Stimulated activated CD8-positive, alpha-beta memory T cell treated with anti-CD3 and anti-CD28 coated beads, Interleukin-7, amount 100 ng/mL, for 48 hours (primary cell): Measurements from ENCODE around the gene GSN.

Experiments
- DNase-seq, 2 donors: peaks; one replicate each; pipeline ENCODE4 v3.0.0-alpha.2; 2020; ENCODE audit warnings: low read depth in 1 of 2; ENCODE audit errors: extremely low read depth in 1 of 2

Gene GSN

GRCh38 chr9:121348221-121348620 lies 80.3 kb downstream of the GSN start:
- DNase-seq, result no peak

- DNase-seq, result no peak
These were observed 81.0 kb downstream of the GSN start for GRCh38 chr9:121349009-121349408.

GRCh38 chr9:121350036-121350435 lies 82.1 kb downstream of the GSN start:
- no peak for DNase-seq

DNA sequence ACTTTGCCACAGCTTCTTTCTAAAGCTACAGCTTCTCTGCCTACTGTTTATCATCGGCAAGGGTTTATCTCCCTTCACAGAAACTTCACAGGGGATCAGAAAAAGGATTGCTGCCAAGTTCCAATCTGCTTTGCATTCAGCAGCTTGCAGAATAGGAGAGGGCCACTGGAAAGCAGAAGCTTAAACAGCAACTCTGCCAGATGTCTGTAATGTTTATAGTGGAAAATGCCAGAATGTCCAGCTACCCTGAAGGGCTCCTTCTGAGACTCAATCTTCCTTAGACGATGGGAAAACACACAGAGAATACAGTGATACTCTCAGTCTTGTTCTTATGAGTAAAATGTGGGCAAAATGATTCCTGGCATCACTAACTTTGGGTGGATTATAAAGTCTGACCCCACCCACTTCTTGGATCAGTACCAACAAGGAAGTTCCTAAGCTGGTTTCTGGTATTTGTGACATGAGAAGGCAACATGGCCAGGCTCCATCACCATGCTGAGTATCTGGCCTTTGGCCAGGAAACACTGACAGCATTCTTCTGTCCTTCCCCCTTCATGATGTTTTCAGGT lies 83.1 kb downstream of the GSN start:
- no peak for DNase-seq

DNA sequence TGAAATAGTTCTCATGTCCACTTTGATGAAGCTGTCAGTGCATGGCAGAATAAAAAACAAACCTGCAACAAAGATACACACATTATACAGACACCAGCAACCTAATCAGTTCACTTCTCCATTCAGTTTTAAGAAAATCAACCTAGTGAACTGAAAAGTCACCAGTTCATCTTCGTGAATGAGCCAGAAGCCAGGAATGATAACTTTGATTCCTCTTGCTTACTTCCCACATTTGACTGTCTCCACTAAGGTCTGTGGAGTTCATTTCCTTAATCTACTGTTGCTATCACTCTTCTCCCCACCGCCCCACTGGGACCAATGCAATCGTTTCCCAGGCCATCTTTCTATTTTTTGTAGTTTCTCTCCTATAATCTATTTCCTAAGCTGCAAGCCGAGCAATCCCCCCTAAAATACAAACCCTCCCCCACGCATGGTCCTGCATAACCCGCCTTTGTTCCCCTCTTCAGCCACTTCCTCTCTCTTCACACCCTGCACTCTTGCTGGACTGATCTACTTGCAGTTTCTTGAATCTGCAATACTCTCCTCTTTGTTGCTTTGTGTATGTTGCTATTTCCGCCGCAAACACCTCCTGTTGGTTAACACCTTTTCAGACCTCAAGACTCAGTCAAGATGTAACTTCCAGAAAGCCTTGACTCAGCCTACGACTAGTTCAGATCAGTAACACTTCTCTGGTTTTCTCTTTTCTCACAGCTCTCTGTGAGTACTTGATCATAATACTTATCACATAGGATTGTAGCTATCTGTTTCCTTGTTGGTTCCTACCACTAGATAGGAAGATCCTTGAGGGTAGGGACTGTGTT lies 85.5 kb downstream of the GSN start:
- peak in 1 of 2 donors; percentile 59 for DNase-seq

DNA sequence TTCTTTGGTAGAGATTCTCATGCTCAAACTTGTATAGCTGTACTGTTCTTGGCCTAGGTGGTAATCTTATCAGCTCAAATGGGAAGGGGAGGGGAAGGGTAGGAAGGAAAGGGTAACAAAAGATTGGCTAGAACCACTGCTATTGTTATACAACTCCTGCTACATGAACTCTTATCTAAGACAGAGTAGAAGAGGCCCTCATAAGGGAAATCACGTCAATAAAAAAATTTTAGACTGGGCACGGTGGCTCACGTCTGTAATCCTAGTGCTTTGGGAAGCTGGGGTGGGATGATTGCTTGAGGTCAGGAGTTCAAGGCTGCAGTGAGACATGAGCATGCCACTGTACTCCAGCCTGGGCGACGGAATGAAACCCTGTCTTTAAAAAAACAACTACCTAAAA lies 86.2 kb downstream of the GSN start:
- no peak for DNase-seq

DNA sequence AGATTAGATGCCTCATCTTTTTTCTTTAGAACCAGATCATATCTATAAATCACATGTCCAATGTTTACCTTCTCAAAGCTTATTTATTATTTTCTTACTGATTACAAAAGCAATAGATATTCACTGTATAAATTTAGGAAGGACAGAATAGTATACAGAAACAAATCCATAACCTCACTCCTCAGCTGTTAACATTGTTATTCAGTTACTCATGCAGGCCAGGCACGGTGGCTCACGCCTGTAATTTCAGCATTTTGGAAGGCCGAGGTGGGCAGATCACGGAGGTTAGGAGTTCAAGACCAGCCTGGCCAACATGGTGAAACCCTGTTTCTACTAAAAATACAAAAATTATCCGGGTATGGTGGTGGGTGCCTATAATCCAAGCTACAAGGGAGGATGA lies 86.8 kb downstream of the GSN start:
- DNase-seq, result no peak

GRCh38 chr9:121357011-121357410 lies 89.0 kb downstream of the GSN start:
- DNase-seq, result no peak

DNA sequence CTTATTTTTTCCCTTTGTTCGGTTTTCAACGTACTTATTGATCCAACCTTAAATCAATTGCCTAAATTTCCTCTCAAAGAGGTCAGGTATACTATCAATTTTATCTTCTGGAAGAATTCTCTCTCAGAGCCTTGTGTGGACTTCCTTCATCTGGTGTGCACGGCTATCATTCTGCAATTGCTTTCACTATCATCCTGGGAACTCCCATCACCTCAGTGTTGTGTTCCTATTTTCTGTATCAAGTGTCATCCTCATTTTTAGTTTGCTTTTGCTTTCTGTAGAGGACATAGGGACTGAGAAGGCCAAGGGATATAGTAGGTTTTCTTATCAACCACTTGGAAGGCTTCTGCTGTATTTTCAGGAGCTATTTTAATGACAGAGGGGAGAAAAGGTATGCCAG lies 90.8 kb downstream of the GSN start:
- DNase-seq, result no peak

DNA sequence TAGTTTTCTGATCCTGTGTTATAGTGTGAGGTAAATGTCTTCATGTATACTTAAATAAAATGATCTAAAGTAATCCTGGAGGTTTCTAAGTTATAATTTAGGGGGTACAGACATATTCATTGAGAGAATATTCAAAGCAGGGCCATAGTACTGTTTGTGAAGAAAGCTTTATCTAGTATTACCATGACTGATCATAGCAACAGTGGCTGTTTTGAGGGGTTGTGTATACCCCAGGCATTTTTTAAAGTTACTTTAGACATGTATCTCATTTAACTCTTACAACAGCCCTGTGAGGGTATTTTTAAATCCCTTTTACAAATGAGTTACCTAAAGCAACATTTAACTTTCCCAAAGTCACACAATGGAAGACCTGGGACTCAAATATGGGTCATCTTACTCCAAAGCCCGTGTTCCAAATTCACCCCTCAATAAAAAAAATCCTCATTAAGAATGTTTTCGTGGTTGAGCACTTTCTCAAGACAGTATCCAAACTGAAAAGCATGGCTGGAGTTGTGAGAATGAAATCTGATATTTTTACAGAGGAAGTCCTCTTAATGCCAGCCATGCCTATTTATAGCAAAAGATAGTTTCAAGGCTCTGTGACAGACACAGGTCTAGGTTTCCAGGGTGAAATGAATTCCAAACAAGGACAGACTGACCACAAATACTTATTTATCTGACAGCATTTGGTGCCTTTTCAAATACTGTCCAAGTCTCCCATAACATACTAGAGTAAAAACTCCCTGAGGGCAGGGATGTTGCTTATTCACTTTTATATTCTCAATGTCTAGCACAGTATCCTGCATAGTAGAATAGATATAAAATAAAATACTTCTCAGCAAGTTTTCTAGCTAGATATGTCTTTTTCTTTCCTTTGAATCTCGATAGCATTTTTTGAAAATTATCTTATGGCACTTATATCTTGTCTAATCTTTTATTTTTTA lies 91.7 kb downstream of the GSN start:
- no peak for DNase-seq

GRCh38 chr9:121360601-121361374 lies 92.8 kb downstream of the GSN start:
- DNase-seq, result no peak

DNA sequence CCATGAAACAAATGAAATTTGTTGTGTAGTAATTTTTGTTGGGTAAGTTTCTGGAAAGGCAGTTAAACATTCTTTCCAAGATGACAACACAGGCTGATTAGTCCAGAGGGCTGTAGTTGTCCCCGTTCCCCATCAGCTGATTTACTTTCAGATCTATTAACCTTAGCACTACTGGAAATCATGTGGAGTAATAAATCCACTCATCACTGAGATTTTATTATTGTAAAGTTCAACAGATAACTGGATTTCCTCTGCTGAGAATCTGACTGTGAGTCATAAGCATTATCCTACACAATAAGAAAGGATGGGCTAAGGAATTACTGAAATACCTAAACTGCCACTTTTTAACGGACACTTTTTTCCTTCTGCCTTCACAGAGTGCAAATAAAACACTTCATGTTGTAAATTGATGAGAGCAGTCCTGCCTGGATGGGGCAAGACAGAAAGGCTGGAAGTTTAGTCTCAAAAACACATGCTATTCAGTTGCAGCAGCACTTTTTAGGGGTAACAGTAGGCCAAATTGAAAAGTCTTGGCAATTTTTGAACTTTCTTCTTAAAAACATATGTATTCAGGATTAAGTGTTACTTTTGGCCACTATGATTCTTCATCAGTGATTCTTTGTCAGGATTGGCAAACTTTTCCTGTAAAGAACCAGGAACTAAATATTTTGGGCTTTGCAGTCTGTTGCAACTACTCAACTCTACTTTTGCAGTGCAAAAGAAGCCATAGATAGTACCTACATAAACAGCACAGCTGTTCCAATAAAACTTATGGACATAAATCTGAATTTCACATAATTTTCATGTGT lies 95.1 kb downstream of the GSN start:
- no peak for DNase-seq

DNA sequence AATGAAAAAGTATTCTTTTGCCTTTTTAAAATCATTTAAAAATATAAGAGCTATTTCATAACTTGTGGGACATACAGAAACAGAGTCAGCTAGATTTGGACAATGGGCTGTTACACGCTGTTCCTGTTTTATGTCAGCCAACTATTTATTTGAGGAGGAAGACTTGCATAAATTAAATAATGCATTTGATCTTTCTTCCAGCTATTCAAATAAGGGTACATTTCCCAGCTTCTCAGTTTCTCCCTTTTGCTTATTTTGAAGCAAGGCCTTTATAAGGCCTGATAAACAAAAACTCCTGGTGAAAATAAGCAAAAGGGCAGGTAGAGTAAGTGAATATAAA lies 95.6 kb downstream of the GSN start:
- no peak for DNase-seq

- no peak for DNase-seq
These were observed 96.1 kb downstream of the GSN start for GRCh38 chr9:121364077-121364476.

GRCh38 chr9:121364886-121365285 lies 96.9 kb downstream of the GSN start:
- no peak for DNase-seq

- no peak for DNase-seq
These were observed 97.6 kb downstream of the GSN start for GRCh38 chr9:121365564-121365963.

GRCh38 chr9:121366611-121367192 lies 98.7 kb downstream of the GSN start:
- DNase-seq, result no peak

DNA sequence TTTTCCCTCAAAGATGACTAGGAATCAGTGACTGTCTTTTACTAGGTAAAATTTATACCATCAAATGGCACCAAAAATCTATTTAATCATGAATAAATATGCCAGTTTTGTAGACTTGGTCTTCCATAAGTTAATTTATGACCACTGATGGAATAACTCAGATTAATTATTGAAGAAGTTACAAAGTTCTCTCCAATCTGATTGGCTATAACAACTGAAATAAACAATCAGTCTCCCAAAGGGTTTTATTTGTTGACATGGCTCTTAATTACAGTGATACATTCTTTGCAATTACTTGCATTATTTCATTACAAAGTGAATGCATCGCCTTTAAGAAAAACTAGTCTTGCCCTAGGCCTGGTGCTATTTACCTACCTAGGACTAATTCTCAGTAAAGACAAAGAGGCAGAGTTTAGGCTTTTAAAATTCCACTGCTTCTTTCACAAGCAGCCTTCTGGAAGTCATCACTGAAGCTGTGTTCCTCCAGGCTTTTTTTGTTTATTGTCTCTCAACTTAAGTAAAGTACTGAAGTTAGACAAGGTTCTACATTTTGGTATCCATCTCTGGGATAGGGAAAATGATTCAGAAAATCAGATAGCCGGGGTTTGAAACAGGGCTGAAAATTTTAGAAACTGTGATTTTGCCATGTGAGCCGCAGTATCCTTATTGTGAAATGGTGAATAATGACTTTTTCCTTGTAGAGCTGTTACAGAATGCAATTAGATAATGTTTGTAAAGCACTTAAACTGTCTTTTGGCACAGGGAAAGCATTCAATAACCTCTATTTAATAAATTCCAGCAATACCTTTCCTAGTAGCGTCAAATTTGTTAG lies 99.6 kb downstream of the GSN start:
- DNase-seq, result no peak

DNA sequence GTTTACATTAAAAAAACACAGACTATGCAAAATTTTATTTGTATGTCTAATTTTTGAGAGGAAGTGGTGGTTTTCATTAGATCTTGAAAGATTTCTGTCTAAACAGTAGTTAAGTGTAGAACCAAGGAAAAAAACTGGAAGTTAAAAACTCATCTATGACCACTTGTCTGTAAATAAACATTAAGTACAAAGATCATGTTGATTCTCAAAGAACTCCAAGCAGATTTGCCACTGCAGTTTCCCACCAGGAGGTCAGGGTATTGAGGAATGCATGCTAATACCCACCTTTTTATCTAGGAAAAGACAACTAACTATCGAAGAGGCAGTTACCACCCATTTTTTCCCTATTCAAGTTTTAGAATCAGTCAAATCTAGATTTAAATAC lies 100.2 kb downstream of the GSN start:
- no peak for DNase-seq
